Ovary (tissue), 3 donors: ENCODE results near the gene TMEM50B.

Experiments used
- CTCF ChIP-seq, 3 donors: fragments of 450-650 bp in 2 of 3; fragments of 200-600 bp in 1 of 3; IDR thresholded peaks; one replicate each; pipeline versions ENCODE4 v1.5.1 to v1.8.0; 2016 to 2022; ENCODE audit warnings: antibody characterized with exemption in 3 of 3, mild to moderate bottlenecking in 1 of 3
- POLR2A ChIP-seq: fragments of 450-650 bp; IDR thresholded peaks from one replicate; pipeline ENCODE4 v1.6.1; 2017; ENCODE audit warnings: antibody characterized with exemption, mild to moderate bottlenecking, moderate library complexity
- donor health status: DM: no; HTN: no; CAD: no.

- TF ChIP-seq CTCF (IDR thresholded peaks at IDR 0.05) (no peak), POLR2A (no peak)
Measured at GRCh38 chr21:33451634-33452071, 28.1 kb downstream of the TMEM50B start.
